Subcutaneous adipose tissue (tissue), 4 donors: Measurements from ENCODE around the gene UBE2D3. TPM values are rescaled to one million over a fixed set of nuclear protein-coding genes. Genes with fewer than 3 reads are reported as not detected.

Experiments
- CTCF ChIP-seq: fragments of 450-650 bp; IDR thresholded peaks from one replicate; pipeline ENCODE4 v1.5.1; 2016; ENCODE audit warnings: low read depth, mild to moderate bottlenecking, control low read depth, antibody characterized with exemption, moderate library complexity
- total RNA-seq, 4 donors: library from RNA; depleted of rRNA; stranded (reverse); fragments of >200 nt; gene quantifications; one replicate each; pipeline ENCODE4 v1.1.0, GENCODE V29; 2016

Gene UBE2D3
- total RNA-seq, 4 donors from 2014 or later: 285 to 439 (median 398) TPM

GRCh38 chr4:102827674-102828496 lies 534 bp upstream of the UBE2D3 start:
- no peak for TF ChIP-seq CTCF

GRCh38 chr4:102826105-102826889 lies 1.1 kb downstream of the UBE2D3 start:
- TF ChIP-seq CTCF: no peak

- no peak for TF ChIP-seq CTCF
These were observed 1.9 kb downstream of the UBE2D3 start for GRCh38 chr4:102825261-102826091.

GRCh38 chr4:102824398-102824797 lies 3.0 kb downstream of the UBE2D3 start:
- no peak for TF ChIP-seq CTCF

- TF ChIP-seq CTCF: no peak
These were observed 3.5 kb downstream of the UBE2D3 start for GRCh38 chr4:102823897-102824296.

- no peak for TF ChIP-seq CTCF
These were observed 3.9 kb downstream of the UBE2D3 start for GRCh38 chr4:102823464-102823863.
